Measurements from ENCODE around the gene CTDSP2. TPM values are rescaled to one million over a fixed set of nuclear protein-coding genes. Genes with fewer than 3 reads are reported as not detected.
"Not testable (repeated sequence)": the region's sequence is repeated elsewhere in the genome, so short reads cannot be mapped to it uniquely, and the experiment has no call there.

The CTDSP2 gene
- total RNA-seq, 2 donors from 2014 or later = 170 to 222 TPM

- Histone ChIP-seq H3K36me3 (peaks cover 8% of the 10 kb centered on the region), H3K4me3 (no peak overlapping the region), H3K27ac (no peak overlapping the region), H3K4me1 (ENCODE audit: control insufficient read depth in 1 of 2, low read depth in 2 of 2) (peaks cover 9 to 24% of the 10 kb centered on the region in 2 donors), H3K9me3 (no peaks in the 10 kb centered on the region), H3K27me3 (replicated peaks; ENCODE audit: insufficient read depth) (no peaks in the 10 kb centered on the region)
- TF ChIP-seq, protein P1, sequence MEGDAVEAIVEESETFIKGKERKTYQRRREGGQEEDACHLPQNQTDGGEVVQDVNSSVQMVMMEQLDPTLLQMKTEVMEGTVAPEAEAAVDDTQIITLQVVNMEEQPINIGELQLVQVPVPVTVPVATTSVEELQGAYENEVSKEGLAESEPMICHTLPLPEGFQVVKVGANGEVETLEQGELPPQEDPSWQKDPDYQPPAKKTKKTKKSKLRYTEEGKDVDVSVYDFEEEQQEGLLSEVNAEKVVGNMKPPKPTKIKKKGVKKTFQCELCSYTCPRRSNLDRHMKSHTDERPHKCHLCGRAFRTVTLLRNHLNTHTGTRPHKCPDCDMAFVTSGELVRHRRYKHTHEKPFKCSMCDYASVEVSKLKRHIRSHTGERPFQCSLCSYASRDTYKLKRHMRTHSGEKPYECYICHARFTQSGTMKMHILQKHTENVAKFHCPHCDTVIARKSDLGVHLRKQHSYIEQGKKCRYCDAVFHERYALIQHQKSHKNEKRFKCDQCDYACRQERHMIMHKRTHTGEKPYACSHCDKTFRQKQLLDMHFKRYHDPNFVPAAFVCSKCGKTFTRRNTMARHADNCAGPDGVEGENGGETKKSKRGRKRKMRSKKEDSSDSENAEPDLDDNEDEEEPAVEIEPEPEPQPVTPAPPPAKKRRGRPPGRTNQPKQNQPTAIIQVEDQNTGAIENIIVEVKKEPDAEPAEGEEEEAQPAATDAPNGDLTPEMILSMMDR (IDR thresholded peaks at IDR 0.05) = no peak
- no peak for DNase-seq (ENCODE audit: low spot score)
- ATAC-seq (ENCODE audit: insufficient number of reproducible peaks, low FRiP score, low read depth) = no peak
Measured at GRCh38 chr12:57775044-57775443, 71.5 kb downstream of the CTDSP2 start.

DNA sequence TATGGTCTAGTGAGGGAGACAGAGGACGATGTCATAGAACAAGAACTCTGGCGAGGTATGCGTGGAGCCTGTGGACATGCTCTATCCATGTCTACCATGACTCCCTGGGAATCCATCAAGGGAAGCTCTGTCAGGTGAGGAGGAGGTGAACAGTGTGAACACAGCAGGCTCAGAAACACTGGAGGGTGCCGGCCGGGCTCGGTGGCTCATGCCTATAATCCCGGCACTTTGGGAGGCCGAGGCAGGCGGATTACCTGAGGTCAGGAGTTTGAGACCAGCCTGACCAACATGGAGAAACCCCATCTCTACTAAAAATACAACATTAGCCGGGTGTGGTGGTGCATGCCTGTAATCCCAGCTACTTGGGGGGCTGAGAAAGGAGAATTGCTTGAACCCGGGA, 71.9 kb downstream of the CTDSP2 start:
- not testable (repeated sequence) for H3K27me3 ChIP-seq (replicated peaks; ENCODE audit: insufficient read depth); H3K27ac ChIP-seq; H3K4me3 ChIP-seq; DNase-seq (ENCODE audit: low spot score); H3K36me3 ChIP-seq; H3K9me3 ChIP-seq; ATAC-seq (ENCODE audit: insufficient number of reproducible peaks, low FRiP score, low read depth)
- peaks cover 9 to 24% of the 10 kb centered on the region in 2 donors for H3K4me1 ChIP-seq (ENCODE audit: control insufficient read depth in 1 of 2, low read depth in 2 of 2)

- no peaks in the 10 kb centered on the region for H3K27me3 ChIP-seq (replicated peaks; ENCODE audit: insufficient read depth)
- H3K27ac ChIP-seq = peak within 1 kb of the TSS; percentile 94 to 98
- H3K36me3 ChIP-seq = peaks cover 8% of the 10 kb centered on the region
- TF ChIP-seq, protein P1 (IDR thresholded peaks at IDR 0.05) = no peak
- DNase-seq (ENCODE audit: low spot score) (peak; percentile 36), ATAC-seq (ENCODE audit: insufficient number of reproducible peaks, low FRiP score, low read depth) (peak; percentile 20)
- no peaks in the 10 kb centered on the region for H3K9me3 ChIP-seq
- H3K4me3 ChIP-seq = peak within 1 kb of the TSS; percentile 97
- H3K4me1 ChIP-seq (ENCODE audit: control insufficient read depth in 1 of 2, low read depth in 2 of 2) = peaks cover 9 to 24% of the 10 kb centered on the region in 2 donors
Measured at GRCh38 chr12:57772429-57773322, 73.9 kb downstream of the CTDSP2 start, which contains the start of gene EEF1AKMT3. Gene EEF1AKMT3, plus strand, starts transcription at chr12:57772614. Its CDS starts 111 bp downstream, at chr12:57772725.

DNA sequence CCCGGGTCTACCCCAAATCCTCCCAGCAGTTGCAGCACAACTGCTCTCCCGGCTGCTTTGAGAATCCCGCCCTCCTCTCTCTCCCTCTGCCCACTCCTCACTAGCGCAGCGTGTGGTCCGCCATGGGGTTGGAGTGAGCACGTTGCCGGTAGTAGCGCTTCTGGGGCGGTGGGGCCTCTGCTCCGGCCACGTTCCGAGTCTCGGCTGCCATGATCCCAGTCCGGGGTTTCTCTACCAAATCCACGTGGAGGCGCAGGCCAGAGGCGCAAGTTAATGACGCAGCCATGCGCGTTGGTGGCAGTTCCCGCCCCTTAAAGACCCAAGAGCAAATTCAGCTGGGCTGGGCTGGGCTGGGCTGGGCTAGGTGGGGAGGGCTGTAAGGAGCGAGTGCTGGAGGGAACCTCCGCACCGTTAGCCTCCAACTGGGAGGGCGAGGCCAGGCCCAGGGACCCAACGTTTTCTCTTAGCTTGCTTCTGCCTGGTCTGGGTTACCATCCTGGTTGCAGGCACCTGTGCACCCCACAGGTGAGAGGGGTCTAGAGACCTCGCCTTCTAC, 74.6 kb downstream of the CTDSP2 start, which contains the start of gene METTL1:
TSS of gene METTL1 (minus strand) at position 233 of the 556 bp plus-strand sequence. CDS start at position 211, 22 bp downstream.
- TF ChIP-seq, protein P1 (IDR thresholded peaks at IDR 0.05) = no peak
- ATAC-seq (ENCODE audit: insufficient number of reproducible peaks, low FRiP score, low read depth) = peak; percentile 86
- H3K4me3 ChIP-seq = peak within 1 kb of the TSS; percentile 97

DNA sequence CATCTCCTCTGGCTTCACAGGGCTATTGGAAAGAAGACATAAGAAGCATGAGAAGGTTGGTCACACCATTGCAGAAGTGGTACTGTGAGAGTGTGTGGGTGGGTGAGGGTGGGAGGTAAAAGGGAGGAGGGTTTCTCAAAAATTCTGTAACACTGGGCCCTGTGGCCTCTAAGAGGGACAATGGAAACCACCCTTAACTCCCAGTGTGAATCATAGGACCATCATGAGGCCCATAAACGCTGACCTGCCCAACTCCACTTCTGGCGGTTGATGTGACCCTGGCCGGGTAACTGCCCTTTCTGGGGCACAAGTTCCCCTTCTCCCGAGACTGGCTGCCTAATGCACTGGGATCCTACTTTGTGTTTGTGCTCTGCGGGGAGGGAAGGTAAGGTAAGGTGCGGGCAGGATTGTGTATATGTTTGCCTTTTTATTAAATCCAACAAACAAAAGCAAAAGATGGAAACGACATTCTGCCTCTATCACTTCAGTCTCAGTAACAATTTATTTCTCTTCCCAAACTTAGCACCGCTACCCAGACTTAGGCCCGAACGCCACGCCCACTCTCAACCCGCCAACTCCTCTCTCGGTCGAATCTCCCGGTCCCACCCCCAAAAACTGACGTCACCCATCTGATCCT, 75.2 kb downstream of the CTDSP2 start:
- Histone ChIP-seq H3K36me3 (peaks cover 8% of the 10 kb centered on the region), H3K4me3 (peak overlapping the region; percentile 97), H3K9me3 (no peaks in the 10 kb centered on the region), H3K27me3 (replicated peaks; ENCODE audit: insufficient read depth) (no peaks in the 10 kb centered on the region), H3K4me1 (ENCODE audit: control insufficient read depth in 1 of 2, low read depth in 2 of 2) (peaks cover 9 to 32% of the 10 kb centered on the region in 2 donors), H3K27ac (peak overlapping the region; percentile 94 to 98)
- TF ChIP-seq, protein P1 (IDR thresholded peaks at IDR 0.05) = no peak
- DNase-seq (ENCODE audit: low spot score) = peak; percentile 87
- ATAC-seq (ENCODE audit: insufficient number of reproducible peaks, low FRiP score, low read depth) = peak; percentile 47

More for the DNA sequence above, 74.6 kb downstream of the CTDSP2 start, which contains the start of gene METTL1:
- peaks cover 9 to 26% of the 10 kb centered on the region in 2 donors for H3K4me1 ChIP-seq (ENCODE audit: control insufficient read depth in 1 of 2, low read depth in 2 of 2)
- no peaks in the 10 kb centered on the region for H3K9me3 ChIP-seq
- H3K27me3 ChIP-seq (replicated peaks; ENCODE audit: insufficient read depth) = no peaks in the 10 kb centered on the region
- peak; percentile 88 for DNase-seq (ENCODE audit: low spot score)
- H3K36me3 ChIP-seq = peaks cover 8% of the 10 kb centered on the region
- H3K27ac ChIP-seq = peak within 1 kb of the TSS; percentile 94 to 98
